DMS53 (cell line): ENCODE measurements around the gene SNURF.
"Not testable (repeated sequence)": the region's sequence is repeated elsewhere in the genome, so short reads cannot be mapped to it uniquely, and the experiment has no call there.

ENCODE experiments used
- DNase-seq: peaks from one replicate; lab custom pipeline; 2025; lab: John Stamatoyannopoulos, UW

The SNURF gene

GRCh38 chr15:24954783-24955530 lies at the start of gene SNURF, which contains the start of gene SNRPN:
Gene SNURF (plus strand): TSS chr15:24954987. CDS start chr15:24955049, 62 bp downstream.
Gene SNRPN (plus strand): TSS chr15:24954987. CDS start chr15:24974454, 19,467 bp downstream.
- DNase-seq = peak; percentile 86

- DNase-seq = no peak
These were observed 38.3 kb upstream of the SNURF start for GRCh38 chr15:24916305-24917009.

- DNase-seq = no peak
These were observed 37.4 kb upstream of the SNURF start for GRCh38 chr15:24917431-24917830.

- DNase-seq = peak; percentile 51
These were observed 35.3 kb upstream of the SNURF start for GRCh38 chr15:24919446-24919845.

GRCh38 chr15:24922781-24923180 lies 32.0 kb upstream of the SNURF start:
- not testable (repeated sequence) for DNase-seq

GRCh38 chr15:24924153-24924552 lies 30.6 kb upstream of the SNURF start:
- DNase-seq = no peak

GRCh38 chr15:24924621-24925020 lies 30.2 kb upstream of the SNURF start:
- no peak for DNase-seq

GRCh38 chr15:24931874-24932732 lies 22.7 kb upstream of the SNURF start:
- DNase-seq = not testable (repeated sequence)

- no peak for DNase-seq
These were observed 21.1 kb upstream of the SNURF start for GRCh38 chr15:24933716-24934115.

- not testable (repeated sequence) for DNase-seq
These were observed 16.6 kb upstream of the SNURF start for GRCh38 chr15:24938224-24938623.

GRCh38 chr15:24940236-24940635 lies 14.6 kb upstream of the SNURF start:
- no peak for DNase-seq

- DNase-seq = no peak
These were observed 11.4 kb upstream of the SNURF start for GRCh38 chr15:24943361-24943760.

GRCh38 chr15:24944954-24945353 lies 9.8 kb upstream of the SNURF start:
- DNase-seq = no peak

GRCh38 chr15:24945711-24946110 lies 9.1 kb upstream of the SNURF start:
- no peak for DNase-seq

GRCh38 chr15:24948495-24948894 lies 6.3 kb upstream of the SNURF start:
- no peak for DNase-seq

- DNase-seq = peak; percentile 50
These were observed 739 bp downstream of the SNURF start for GRCh38 chr15:24955531-24955921.

GRCh38 chr15:24956111-24956838 lies 1.5 kb downstream of the SNURF start:
- peak; percentile 91 for DNase-seq

GRCh38 chr15:24957691-24958090 lies 2.9 kb downstream of the SNURF start:
- DNase-seq = no peak

- no peak for DNase-seq
These were observed 7.2 kb downstream of the SNURF start for GRCh38 chr15:24961967-24962366.

GRCh38 chr15:24962880-24963279 lies 8.1 kb downstream of the SNURF start:
- no peak for DNase-seq

GRCh38 chr15:24966364-24967103 lies 11.7 kb downstream of the SNURF start:
- no peak for DNase-seq
